ENCODE measurements around the gene HCAR2.
"Not testable (repeated sequence)": the region's sequence is repeated elsewhere in the genome, so short reads cannot be mapped to it uniquely, and the experiment has no call there.

Gene HCAR2

DNA sequence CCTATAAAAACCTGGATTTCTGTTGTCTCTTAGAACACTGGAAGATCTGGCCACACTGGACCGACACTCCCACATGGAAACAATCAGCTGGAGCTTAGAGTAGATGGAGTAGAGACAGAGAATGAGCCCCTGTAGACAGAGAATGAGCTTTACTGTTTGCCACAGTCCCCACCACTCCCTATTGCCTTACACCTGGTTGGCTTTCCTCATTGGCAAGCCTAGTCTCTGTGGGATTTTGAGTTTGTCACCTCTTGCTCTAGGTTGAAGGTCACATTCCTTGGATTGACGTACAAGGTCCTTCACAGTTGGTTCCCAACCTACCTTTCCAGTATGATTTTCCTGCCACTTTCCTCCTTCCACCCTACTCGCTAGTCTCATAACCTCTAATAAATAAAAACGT, 29.5 kb upstream of the HCAR2 start:
- no peak overlapping the region for H3K4me3 ChIP-seq (ENCODE audit: insufficient read depth, low read depth, low read length)
- no peaks in the 10 kb centered on the region for H3K9me3 ChIP-seq (ENCODE audit: control insufficient read depth, low read length)
- no peaks in the 10 kb centered on the region for H3K27me3 ChIP-seq (ENCODE audit: control insufficient read depth, insufficient read depth, low read length, poor library complexity, severe bottlenecking)
- no peaks in the 10 kb centered on the region for H3K4me1 ChIP-seq (ENCODE audit: control insufficient read depth, insufficient read depth, low read length)
- no peaks in the 10 kb centered on the region for H3K36me3 ChIP-seq (ENCODE audit: control insufficient read depth, insufficient read depth, low read length)
- no peak overlapping the region for H3K27ac ChIP-seq (ENCODE audit: insufficient read depth, low read depth, low read length, poor library complexity, severe bottlenecking)
- 90 to 93% methylated on average over 4 of the region's 4 CpGs for WGBS, 2 experiments

DNA sequence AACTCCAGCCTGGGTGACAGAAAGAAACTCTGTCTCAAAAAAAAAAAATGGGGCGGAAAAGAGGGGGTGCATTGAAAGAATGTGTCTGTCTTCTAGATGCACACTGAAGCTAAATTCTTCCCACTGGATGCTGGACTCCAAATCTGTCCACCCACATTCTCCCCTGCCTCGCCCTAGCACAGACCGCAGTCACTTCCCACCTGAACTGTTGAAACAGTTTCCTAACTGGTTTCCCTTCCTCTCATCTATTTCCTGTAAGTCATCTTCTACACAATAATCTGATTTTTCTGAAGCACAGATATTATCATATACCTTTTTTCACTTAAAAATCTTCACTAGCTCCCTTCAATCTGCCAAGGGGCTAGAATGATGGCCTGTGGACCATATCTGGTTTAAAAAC, 29.0 kb upstream of the HCAR2 start:
- H3K36me3 ChIP-seq (ENCODE audit: control insufficient read depth, insufficient read depth, low read length): no peaks in the 10 kb centered on the region
- no peaks in the 10 kb centered on the region for H3K27me3 ChIP-seq (ENCODE audit: control insufficient read depth, insufficient read depth, low read length, poor library complexity, severe bottlenecking)
- no peak overlapping the region for H3K27ac ChIP-seq (ENCODE audit: insufficient read depth, low read depth, low read length, poor library complexity, severe bottlenecking)
- 88 to 96% methylated on average over 3 of the region's 3 CpGs for WGBS, 2 experiments
- H3K4me1 ChIP-seq (ENCODE audit: control insufficient read depth, insufficient read depth, low read length): no peaks in the 10 kb centered on the region
- H3K9me3 ChIP-seq (ENCODE audit: control insufficient read depth, low read length): no peaks in the 10 kb centered on the region
- H3K4me3 ChIP-seq (ENCODE audit: insufficient read depth, low read depth, low read length): no peak overlapping the region

- Histone ChIP-seq H3K9me3 (ENCODE audit: control insufficient read depth, low read length) (no peaks in the 10 kb centered on the region), H3K4me3 (ENCODE audit: insufficient read depth, low read depth, low read length) (no peak within 1 kb of the TSS), H3K27ac (ENCODE audit: insufficient read depth, low read depth, low read length, poor library complexity, severe bottlenecking) (no peak within 1 kb of the TSS), H3K27me3 (ENCODE audit: control insufficient read depth, insufficient read depth, low read length, poor library complexity, severe bottlenecking) (no peaks in the 10 kb centered on the region), H3K36me3 (ENCODE audit: control insufficient read depth, insufficient read depth, low read length) (no peaks in the 10 kb centered on the region), H3K4me1 (ENCODE audit: control insufficient read depth, insufficient read depth, low read length) (no peaks in the 10 kb centered on the region)
- WGBS, 2 experiments: 90 to 91% methylated on average over 32 of the region's 32 CpGs
Observed at GRCh38 chr12:122730215-122731014, 27.3 kb upstream of the HCAR2 start, which contains the start of gene HCAR1. Gene HCAR1 (minus strand): TSS chr12:122730844. CDS start chr12:122730339, 505 bp downstream.

GRCh38 chr12:122729583-122730214, 26.5 kb upstream of the HCAR2 start:
- H3K9me3 ChIP-seq (ENCODE audit: control insufficient read depth, low read length): no peaks in the 10 kb centered on the region
- 96% methylated on average over 27 of the region's 27 CpGs for WGBS, 2 experiments
- H3K4me1 ChIP-seq (ENCODE audit: control insufficient read depth, insufficient read depth, low read length): no peaks in the 10 kb centered on the region
- H3K27ac ChIP-seq (ENCODE audit: insufficient read depth, low read depth, low read length, poor library complexity, severe bottlenecking): no peak overlapping the region
- no peaks in the 10 kb centered on the region for H3K36me3 ChIP-seq (ENCODE audit: control insufficient read depth, insufficient read depth, low read length)
- no peaks in the 10 kb centered on the region for H3K27me3 ChIP-seq (ENCODE audit: control insufficient read depth, insufficient read depth, low read length, poor library complexity, severe bottlenecking)
- no peak overlapping the region for H3K4me3 ChIP-seq (ENCODE audit: insufficient read depth, low read depth, low read length)

- Histone ChIP-seq H3K36me3 (ENCODE audit: control insufficient read depth, insufficient read depth, low read length) (no peaks in the 10 kb centered on the region), H3K4me1 (ENCODE audit: control insufficient read depth, insufficient read depth, low read length) (no peaks in the 10 kb centered on the region), H3K9me3 (ENCODE audit: control insufficient read depth, low read length) (no peaks in the 10 kb centered on the region), H3K4me3 (ENCODE audit: insufficient read depth, low read depth, low read length) (no peak overlapping the region), H3K27ac (ENCODE audit: insufficient read depth, low read depth, low read length, poor library complexity, severe bottlenecking) (no peak overlapping the region), H3K27me3 (ENCODE audit: control insufficient read depth, insufficient read depth, low read length, poor library complexity, severe bottlenecking) (no peaks in the 10 kb centered on the region)
- WGBS, 2 experiments: 76 to 77% methylated on average over 3 to 4 of the region's 5 CpGs
Observed at GRCh38 chr12:122726080-122726558, 23.0 kb upstream of the HCAR2 start.

GRCh38 chr12:122725452-122726079, 22.4 kb upstream of the HCAR2 start:
- no peaks in the 10 kb centered on the region for H3K36me3 ChIP-seq (ENCODE audit: control insufficient read depth, insufficient read depth, low read length)
- H3K9me3 ChIP-seq (ENCODE audit: control insufficient read depth, low read length): no peaks in the 10 kb centered on the region
- no peak overlapping the region for H3K4me3 ChIP-seq (ENCODE audit: insufficient read depth, low read depth, low read length)
- 94 to 95% methylated on average over 6 of the region's 6 CpGs for WGBS, 2 experiments
- H3K27me3 ChIP-seq (ENCODE audit: control insufficient read depth, insufficient read depth, low read length, poor library complexity, severe bottlenecking): no peaks in the 10 kb centered on the region
- no peaks in the 10 kb centered on the region for H3K4me1 ChIP-seq (ENCODE audit: control insufficient read depth, insufficient read depth, low read length)
- H3K27ac ChIP-seq (ENCODE audit: insufficient read depth, low read depth, low read length, poor library complexity, severe bottlenecking): no peak overlapping the region

DNA sequence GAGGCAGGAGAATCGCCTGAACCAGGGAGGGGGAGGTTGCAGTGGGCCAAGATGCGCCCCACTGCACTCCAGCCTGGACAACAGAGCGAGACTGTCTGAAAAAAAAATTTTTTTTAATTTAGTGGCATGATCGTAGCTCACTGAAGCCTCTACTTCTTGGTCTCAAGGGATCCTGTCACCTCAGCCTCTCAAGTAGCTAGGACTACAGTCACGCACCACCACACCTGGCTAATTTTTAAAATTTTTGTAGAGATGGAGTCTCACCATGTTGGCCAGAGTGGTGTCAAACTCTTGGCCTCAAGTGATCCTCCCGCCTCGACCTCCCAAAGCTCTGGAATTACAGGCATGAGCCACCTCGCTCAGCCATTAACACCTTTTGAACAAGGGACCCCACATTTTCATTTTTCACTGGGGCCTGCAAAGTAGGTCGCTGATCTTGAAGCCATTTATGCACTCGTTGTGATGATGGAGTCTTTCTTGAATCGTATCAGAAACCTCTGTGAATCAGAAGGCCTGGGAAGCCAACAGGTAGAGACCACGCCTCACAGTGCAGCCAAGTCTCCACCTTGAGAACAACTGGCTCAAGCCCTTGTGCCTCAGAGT, 21.6 kb upstream of the HCAR2 start:
- no peaks in the 10 kb centered on the region for H3K27me3 ChIP-seq (ENCODE audit: control insufficient read depth, insufficient read depth, low read length, poor library complexity, severe bottlenecking)
- H3K9me3 ChIP-seq (ENCODE audit: control insufficient read depth, low read length): no peaks in the 10 kb centered on the region
- H3K36me3 ChIP-seq (ENCODE audit: control insufficient read depth, insufficient read depth, low read length): no peaks in the 10 kb centered on the region
- 91 to 93% methylated on average over 12 of the region's 12 CpGs for WGBS, 2 experiments
- no peak overlapping the region for H3K4me3 ChIP-seq (ENCODE audit: insufficient read depth, low read depth, low read length)
- H3K27ac ChIP-seq (ENCODE audit: insufficient read depth, low read depth, low read length, poor library complexity, severe bottlenecking): no peak overlapping the region
- no peaks in the 10 kb centered on the region for H3K4me1 ChIP-seq (ENCODE audit: control insufficient read depth, insufficient read depth, low read length)

GRCh38 chr12:122722387-122722786, 19.2 kb upstream of the HCAR2 start:
- Histone ChIP-seq H3K9me3 (ENCODE audit: control insufficient read depth, low read length) (no peaks in the 10 kb centered on the region), H3K27ac (ENCODE audit: insufficient read depth, low read depth, low read length, poor library complexity, severe bottlenecking) (no peak overlapping the region), H3K4me3 (ENCODE audit: insufficient read depth, low read depth, low read length) (no peak overlapping the region), H3K27me3 (ENCODE audit: control insufficient read depth, insufficient read depth, low read length, poor library complexity, severe bottlenecking) (no peaks in the 10 kb centered on the region), H3K4me1 (ENCODE audit: control insufficient read depth, insufficient read depth, low read length) (no peaks in the 10 kb centered on the region), H3K36me3 (ENCODE audit: control insufficient read depth, insufficient read depth, low read length) (no peaks in the 10 kb centered on the region)
- WGBS, 2 experiments: 80 to 100% methylated on average over 1 of the region's 1 CpG

DNA sequence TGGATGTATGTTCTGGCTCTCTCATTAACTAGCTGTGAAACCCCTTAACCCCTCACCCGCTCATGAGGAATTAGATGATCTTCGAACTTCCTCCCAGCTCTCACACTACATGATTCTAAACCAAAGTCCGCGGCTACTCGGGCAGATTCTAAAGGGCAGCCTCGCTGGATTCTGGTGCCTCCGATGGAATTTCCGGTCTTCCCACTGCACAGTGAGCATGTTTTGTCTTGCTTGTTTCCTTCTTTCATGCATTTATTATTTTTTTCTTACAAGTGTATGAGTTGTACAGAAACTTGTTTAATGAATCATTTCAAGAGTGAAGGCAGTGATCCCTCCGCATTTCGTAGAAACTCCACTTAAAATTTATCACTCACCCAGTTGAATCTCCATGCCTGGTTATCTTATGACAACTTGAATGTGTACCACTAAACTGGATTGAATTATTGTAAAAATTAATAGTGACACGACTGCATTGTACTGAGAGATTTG, 17.9 kb upstream of the HCAR2 start:
- H3K9me3 ChIP-seq (ENCODE audit: control insufficient read depth, low read length): no peaks in the 10 kb centered on the region
- no peaks in the 10 kb centered on the region for H3K36me3 ChIP-seq (ENCODE audit: control insufficient read depth, insufficient read depth, low read length)
- H3K27ac ChIP-seq (ENCODE audit: insufficient read depth, low read depth, low read length, poor library complexity, severe bottlenecking): no peak overlapping the region
- WGBS, 2 experiments: 95% methylated on average over 8 to 11 of the region's 11 CpGs
- H3K4me1 ChIP-seq (ENCODE audit: control insufficient read depth, insufficient read depth, low read length): no peaks in the 10 kb centered on the region
- no peaks in the 10 kb centered on the region for H3K27me3 ChIP-seq (ENCODE audit: control insufficient read depth, insufficient read depth, low read length, poor library complexity, severe bottlenecking)
- H3K4me3 ChIP-seq (ENCODE audit: insufficient read depth, low read depth, low read length): no peak overlapping the region

GRCh38 chr12:122716658-122717057, 13.5 kb upstream of the HCAR2 start, which contains the start of gene HCAR3:
Gene HCAR3 (minus strand): TSS chr12:122716811. CDS start chr12:122716737, 74 bp downstream.
- WGBS, 2 experiments: 95 to 96% methylated on average over 8 to 9 of the region's 10 CpGs
- H3K9me3 ChIP-seq (ENCODE audit: control insufficient read depth, low read length); H3K4me3 ChIP-seq (ENCODE audit: insufficient read depth, low read depth, low read length); H3K4me1 ChIP-seq (ENCODE audit: control insufficient read depth, insufficient read depth, low read length); H3K27me3 ChIP-seq (ENCODE audit: control insufficient read depth, insufficient read depth, low read length, poor library complexity, severe bottlenecking); H3K36me3 ChIP-seq (ENCODE audit: control insufficient read depth, insufficient read depth, low read length); H3K27ac ChIP-seq (ENCODE audit: insufficient read depth, low read depth, low read length, poor library complexity, severe bottlenecking): not testable (repeated sequence)
